ENCODE data around the gene GADD45B. TPM values are rescaled to one million over a fixed set of nuclear protein-coding genes. Genes with fewer than 3 reads are reported as not detected.
"Not testable (repeated sequence)": the region's sequence is repeated elsewhere in the genome, so short reads cannot be mapped to it uniquely, and the experiment has no call there.

GADD45B gene
- total RNA-seq, 2 donors from 2014 or later: 16.5 to 23.6 TPM

DNA sequence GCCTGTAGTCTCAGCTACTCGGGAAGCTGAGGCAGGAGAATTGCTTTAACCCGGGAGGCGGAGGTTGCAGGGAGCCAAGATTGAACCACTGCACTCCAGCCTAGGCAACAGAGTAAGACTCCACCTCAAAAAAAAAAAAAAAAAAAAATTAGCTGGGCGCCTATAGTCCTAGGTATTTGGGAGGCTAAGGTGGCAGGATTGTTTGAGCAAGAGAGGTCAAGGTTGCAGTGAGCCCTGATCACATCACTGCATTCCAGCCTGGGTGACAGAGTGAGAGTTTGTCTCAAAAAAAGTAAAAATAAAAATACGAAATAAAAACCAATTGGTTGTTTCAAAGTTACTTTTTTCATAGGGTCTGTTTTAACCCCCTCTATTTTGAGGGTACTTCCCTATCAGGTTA lies 17.9 kb upstream of the GADD45B start:
- H3K4me3 Mint-ChIP-seq: no peak overlapping the region
- H3K27ac Mint-ChIP-seq: no peak overlapping the region

DNA sequence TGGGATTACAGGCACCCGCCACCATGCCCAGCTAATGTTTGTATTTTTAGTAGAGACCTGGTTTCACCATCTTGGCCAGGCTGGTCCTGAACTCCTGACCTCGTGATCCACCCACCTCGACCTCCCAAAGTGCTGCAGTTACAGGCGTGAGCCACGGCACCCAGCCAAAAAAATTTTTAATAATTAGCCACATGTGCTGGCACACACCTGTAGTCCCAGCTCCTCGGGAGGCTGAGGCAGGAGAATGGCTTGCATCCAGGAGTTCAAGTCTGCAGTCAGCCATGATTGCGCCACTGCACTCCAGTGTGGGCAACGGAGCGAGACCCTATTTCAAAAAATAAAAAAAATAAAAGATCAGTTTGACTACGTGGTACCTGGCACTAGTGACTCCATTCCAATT lies 17.2 kb upstream of the GADD45B start:
- not testable (repeated sequence) for H3K27ac Mint-ChIP-seq; H3K9me3 Mint-ChIP-seq; H3K4me3 Mint-ChIP-seq; H3K27me3 ChIP-seq (ENCODE audit: control insufficient read depth, insufficient read depth, low read length, poor library complexity, severe bottlenecking); H3K9ac ChIP-seq (ENCODE audit: extremely low read depth, low read length, poor library complexity, severe bottlenecking); H3K4me3 ChIP-seq (ENCODE audit: low read length); H3K9me3 ChIP-seq (ENCODE audit: control insufficient read depth, low read length); DNase-seq; H3K4me1 ChIP-seq (ENCODE audit: control insufficient read depth, insufficient read depth, low read length); H3K27ac ChIP-seq (ENCODE audit: low read depth, low read length); H3K27me3 Mint-ChIP-seq (ENCODE audit: insufficient read depth); H3K36me3 Mint-ChIP-seq (ENCODE audit: low read depth); H3K36me3 ChIP-seq (ENCODE audit: control insufficient read depth, insufficient read depth, low read length)
- 92 to 94% methylated on average over 10 of the region's 10 CpGs for WGBS, 2 experiments (ENCODE audit: insufficient coverage in 1 of 2, insufficient read length in 1 of 2)
- peaks cover 10% of the 10 kb centered on the region for H3K4me1 Mint-ChIP-seq

More for the DNA sequence above, 17.9 kb upstream of the GADD45B start:
- no peak for DNase-seq
- TF ChIP-seq, protein P1, sequence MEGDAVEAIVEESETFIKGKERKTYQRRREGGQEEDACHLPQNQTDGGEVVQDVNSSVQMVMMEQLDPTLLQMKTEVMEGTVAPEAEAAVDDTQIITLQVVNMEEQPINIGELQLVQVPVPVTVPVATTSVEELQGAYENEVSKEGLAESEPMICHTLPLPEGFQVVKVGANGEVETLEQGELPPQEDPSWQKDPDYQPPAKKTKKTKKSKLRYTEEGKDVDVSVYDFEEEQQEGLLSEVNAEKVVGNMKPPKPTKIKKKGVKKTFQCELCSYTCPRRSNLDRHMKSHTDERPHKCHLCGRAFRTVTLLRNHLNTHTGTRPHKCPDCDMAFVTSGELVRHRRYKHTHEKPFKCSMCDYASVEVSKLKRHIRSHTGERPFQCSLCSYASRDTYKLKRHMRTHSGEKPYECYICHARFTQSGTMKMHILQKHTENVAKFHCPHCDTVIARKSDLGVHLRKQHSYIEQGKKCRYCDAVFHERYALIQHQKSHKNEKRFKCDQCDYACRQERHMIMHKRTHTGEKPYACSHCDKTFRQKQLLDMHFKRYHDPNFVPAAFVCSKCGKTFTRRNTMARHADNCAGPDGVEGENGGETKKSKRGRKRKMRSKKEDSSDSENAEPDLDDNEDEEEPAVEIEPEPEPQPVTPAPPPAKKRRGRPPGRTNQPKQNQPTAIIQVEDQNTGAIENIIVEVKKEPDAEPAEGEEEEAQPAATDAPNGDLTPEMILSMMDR (conservative IDR thresholded peaks at IDR 0.05): no peak
- Histone ChIP-seq H3K4me3 (ENCODE audit: low read length) (no peak overlapping the region), H3K9me3 (ENCODE audit: control insufficient read depth, low read length) (no peaks in the 10 kb centered on the region), H3K36me3 (ENCODE audit: control insufficient read depth, insufficient read depth, low read length) (no peaks in the 10 kb centered on the region), H3K9ac (ENCODE audit: extremely low read depth, low read length, poor library complexity, severe bottlenecking) (no peak overlapping the region), H3K27me3 (ENCODE audit: control insufficient read depth, insufficient read depth, low read length, poor library complexity, severe bottlenecking) (no peaks in the 10 kb centered on the region), H3K27ac (ENCODE audit: low read depth, low read length) (no peak overlapping the region), H3K4me1 (ENCODE audit: control insufficient read depth, insufficient read depth, low read length) (no peaks in the 10 kb centered on the region)
- Mint-ChIP-seq H3K36me3 (ENCODE audit: low read depth) (no peaks in the 10 kb centered on the region), H3K9me3 (no peaks in the 10 kb centered on the region), H3K27me3 (ENCODE audit: insufficient read depth) (no peaks in the 10 kb centered on the region), H3K4me1 (peaks cover 10% of the 10 kb centered on the region)
- WGBS, 2 experiments (ENCODE audit: insufficient coverage in 1 of 2, insufficient read length in 1 of 2): 87 to 93% methylated on average over 3 to 5 of the region's 5 CpGs

DNA sequence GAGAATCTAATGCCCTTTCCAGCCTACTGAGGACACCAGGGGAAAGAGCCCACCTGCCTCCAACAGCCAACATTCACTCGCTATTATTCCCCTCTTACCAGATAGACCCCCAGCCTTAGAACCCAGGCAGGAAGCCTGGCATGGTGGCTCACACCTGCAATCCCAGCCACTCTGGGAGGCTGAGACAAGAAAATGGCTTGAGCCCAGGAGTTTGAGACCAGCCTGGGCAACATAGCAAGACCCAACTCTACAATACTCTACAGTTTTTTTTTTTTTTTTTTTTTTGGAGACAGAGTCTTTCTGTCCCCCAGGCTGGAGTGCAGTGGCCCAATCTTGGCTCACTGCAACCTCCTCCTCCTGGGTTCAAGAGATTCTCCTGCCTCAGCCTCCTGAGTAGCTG lies 15.7 kb upstream of the GADD45B start:
- DNase-seq: no peak
- H3K27me3 ChIP-seq (ENCODE audit: control insufficient read depth, insufficient read depth, low read length, poor library complexity, severe bottlenecking): no peaks in the 10 kb centered on the region
- no peak overlapping the region for H3K27ac ChIP-seq (ENCODE audit: low read depth, low read length)
- peaks cover 4% of the 10 kb centered on the region for H3K4me1 Mint-ChIP-seq
- H3K9ac ChIP-seq (ENCODE audit: extremely low read depth, low read length, poor library complexity, severe bottlenecking): no peak overlapping the region
- WGBS, 2 experiments (ENCODE audit: insufficient coverage in 1 of 2, insufficient read length in 1 of 2): 94% methylated on average over 1 of the region's 1 CpG; no CpG with 5 or more reads in 1 of the 2 experiments
- no peaks in the 10 kb centered on the region for H3K4me1 ChIP-seq (ENCODE audit: control insufficient read depth, insufficient read depth, low read length)
- H3K9me3 Mint-ChIP-seq: no peaks in the 10 kb centered on the region
- TF ChIP-seq, protein P1 (conservative IDR thresholded peaks at IDR 0.05): no peak
- no peak overlapping the region for H3K27ac Mint-ChIP-seq
- H3K36me3 ChIP-seq (ENCODE audit: control insufficient read depth, insufficient read depth, low read length): no peaks in the 10 kb centered on the region
- H3K27me3 Mint-ChIP-seq (ENCODE audit: insufficient read depth): no peaks in the 10 kb centered on the region
- H3K36me3 Mint-ChIP-seq (ENCODE audit: low read depth): no peaks in the 10 kb centered on the region
- no peak overlapping the region for H3K4me3 ChIP-seq (ENCODE audit: low read length)
- no peaks in the 10 kb centered on the region for H3K9me3 ChIP-seq (ENCODE audit: control insufficient read depth, low read length)
- H3K4me3 Mint-ChIP-seq: no peak overlapping the region
